IMR-90 (cell line): ENCODE data around the gene STX7. TPM values are rescaled to one million over a fixed set of nuclear protein-coding genes. Genes with fewer than 3 reads are reported as not detected.

Experiments
- ATAC-seq: fragments of 200-7000 bp; cut with Tn5 transposase; 2 replicates; pipeline ENCODE4 v1.9.1; 2020; ENCODE audit warnings: low read depth, mild to moderate bottlenecking, moderate library complexity
- BruUV-seq: library from RNA; stranded (reverse); fragments of 400-500 nt; replicated peaks from 2 replicates; lab custom pipeline; 2021; lab: Mats Ljungman, UMichigan
- CTCF ChIA-PET: fragments of 300-600 bp; formaldehyde crosslinking; extraction: SDS; loops from one replicate; lab custom pipeline; 2021; ENCODE audit warnings: antibody characterized with exemption; lab: Yijun Ruan, JAX
- POLR2A ChIA-PET: fragments of 300-600 bp; sonication (Branson Sonifier 250); formaldehyde crosslinking; loops from one replicate; lab custom pipeline; 2022; ENCODE audit warnings: antibody characterized with exemption; ENCODE audit not compliant: unreplicated experiment; lab: Charles Lee
- DNase-seq: peaks from one replicate; pipeline ENCODE4 v3.0.0; 2013
- H2AFZ ChIP-seq: replicated peaks from 2 replicates; pipeline ENCODE3; 2013; ENCODE audit warnings: low read length, mild to moderate bottlenecking; ENCODE audit not compliant: poor library complexity
- H2AK5ac ChIP-seq: 2 replicates; pipeline ENCODE4 v1.6.1; 2013; ENCODE audit warnings: low read depth, low read length, inconsistent platforms
- H2AK9ac ChIP-seq: replicated peaks from 2 replicates; pipeline ENCODE3; 2013; ENCODE audit warnings: mild to moderate bottlenecking, low read depth, low read length, moderate library complexity; ENCODE audit not compliant: poor library complexity
- H2BK120ac ChIP-seq: 2 replicates; pipeline ENCODE4 v1.6.1; 2013; ENCODE audit warnings: low read depth, low read length, inconsistent platforms
- H2BK15ac ChIP-seq: 3 replicates; pipeline ENCODE4 v1.6.1; 2013; ENCODE audit warnings: low read depth, low read length, inconsistent platforms
- H2BK20ac ChIP-seq: 2 replicates; pipeline ENCODE4 v1.6.1; 2013; ENCODE audit warnings: low read depth, mild to moderate bottlenecking, inconsistent platforms, low read length, moderate library complexity
- H2BK5ac ChIP-seq: 2 replicates; pipeline ENCODE4 v1.6.1; 2013; ENCODE audit warnings: mild to moderate bottlenecking, low read depth, low read length, inconsistent platforms; ENCODE audit not compliant: poor library complexity, severe bottlenecking
- H3K14ac ChIP-seq: replicated peaks from 2 replicates; pipeline ENCODE4 v1.6.1; 2013; ENCODE audit warnings: low read depth, low read length, inconsistent platforms
- H3K18ac ChIP-seq: 2 replicates; pipeline ENCODE4 v1.6.1; 2013; ENCODE audit warnings: low read depth, low read length, control low read depth
- H3K23ac ChIP-seq: 2 replicates; pipeline ENCODE4 v1.6.1; 2013; ENCODE audit warnings: low read depth, low read length, inconsistent platforms
- H3K27ac ChIP-seq: 2 replicates; pipeline ENCODE4 v1.5.1; 2013; ENCODE audit warnings: mild to moderate bottlenecking, control low read depth, low read length; ENCODE audit not compliant: insufficient read depth
- H3K27me3 ChIP-seq: 2 replicates; pipeline ENCODE4 v1.6.1; 2013; ENCODE audit warnings: low read length; ENCODE audit not compliant: control insufficient read depth, insufficient read depth
- H3K36me3 ChIP-seq: 2 replicates; pipeline ENCODE4 v1.6.1; 2013; ENCODE audit warnings: low read length, mixed read lengths; ENCODE audit not compliant: control insufficient read depth, insufficient read depth
- H3K4ac ChIP-seq: 2 replicates; pipeline ENCODE4 v1.6.1; 2013; ENCODE audit warnings: low read depth, low read length, inconsistent platforms
- H3K4me1 ChIP-seq: 2 replicates; pipeline ENCODE4 v1.6.1; 2013; ENCODE audit warnings: low read length, mixed read lengths; ENCODE audit not compliant: control insufficient read depth, insufficient read depth
- H3K4me2 ChIP-seq: 2 replicates; pipeline ENCODE4 v1.6.1; 2013; ENCODE audit warnings: low read depth, mild to moderate bottlenecking, control low read depth, low read length, moderate library complexity
- H3K4me3 ChIP-seq: 2 replicates; pipeline ENCODE4 v1.5.1; 2013; ENCODE audit warnings: low read depth, mild to moderate bottlenecking, control low read depth, low read length, moderate library complexity; ENCODE audit not compliant: insufficient read depth
- H3K56ac ChIP-seq: 2 replicates; pipeline ENCODE4 v1.6.1; 2013; ENCODE audit warnings: low read length, inconsistent platforms; ENCODE audit not compliant: insufficient read depth; ENCODE audit errors: extremely low read depth
- H3K79me1 ChIP-seq, 2 experiments: 2 replicates each; pipeline ENCODE4 v1.6.1; 2013; ENCODE audit warnings: low read length in 2 of 2, inconsistent platforms in 1 of 2, low read depth in 1 of 2
- H3K9ac ChIP-seq: 2 replicates; pipeline ENCODE4 v1.6.1; 2013; ENCODE audit warnings: low read depth, low read length, control low read depth
- H3K9me1 ChIP-seq: 2 replicates; pipeline ENCODE4 v1.6.1; 2013; ENCODE audit warnings: low read length, inconsistent platforms; ENCODE audit not compliant: insufficient read depth
- H3K9me3 ChIP-seq: 2 replicates; pipeline ENCODE4 v1.6.1; 2013; ENCODE audit warnings: low read length; ENCODE audit not compliant: control insufficient read depth, insufficient read depth
- H4K20me1 ChIP-seq: 2 replicates; pipeline ENCODE4 v1.6.1; 2013; ENCODE audit warnings: low read length, inconsistent platforms; ENCODE audit not compliant: insufficient read depth
- H4K5ac ChIP-seq: 2 replicates; pipeline ENCODE4 v1.6.1; 2013; ENCODE audit warnings: mild to moderate bottlenecking, low read depth, low read length, control low read depth
- H4K8ac ChIP-seq, 2 experiments: 2 replicates each; pipeline ENCODE4 v1.6.1; 2013; ENCODE audit warnings: low read depth in 2 of 2, low read length in 2 of 2, control low read depth in 1 of 2, inconsistent platforms in 1 of 2
- H4K91ac ChIP-seq: 2 replicates; pipeline ENCODE4 v1.6.1; 2013; ENCODE audit warnings: low read depth, low read length, inconsistent platforms; ENCODE audit not compliant: insufficient read depth
- CEBPB ChIP-seq: IDR thresholded peaks from 2 replicates; pipeline ENCODE4 v1.6.1; 2012; ENCODE audit warnings: low read depth, low read length, improper control_type of control experiment
- CHD1 ChIP-seq: IDR thresholded peaks from 2 replicates; pipeline ENCODE4 v1.6.1; 2012; ENCODE audit warnings: low read depth, low read length, improper control_type of control experiment
- CTCF ChIP-seq: conservative IDR thresholded peaks from 2 replicates; pipeline ENCODE4 v1.5.1; 2012; ENCODE audit warnings: mild to moderate bottlenecking, low read depth, low read length, improper control_type of control experiment
- ELK1 ChIP-seq: fragments of 150-350 bp; IDR thresholded peaks from 2 replicates; pipeline ENCODE4 v1.6.1; 2016; ENCODE audit warnings: low read depth, mild to moderate bottlenecking, low read length, moderate library complexity, borderline replicate concordance
- FOS ChIP-seq: fragments of 150-350 bp; IDR thresholded peaks from 2 replicates; pipeline ENCODE4 v1.6.1; 2016; ENCODE audit warnings: low read depth, low read length
- MAFK ChIP-seq: IDR thresholded peaks from 2 replicates; pipeline ENCODE4 v1.6.1; 2012; ENCODE audit warnings: low read depth, low read length, improper control_type of control experiment
- MAZ ChIP-seq: IDR thresholded peaks from 2 replicates; pipeline ENCODE4 v1.6.1; 2012; ENCODE audit warnings: low read depth, mild to moderate bottlenecking, low read length, improper control_type of control experiment, moderate library complexity, borderline replicate concordance
- POLR2A ChIP-seq: IDR thresholded peaks from 2 replicates; pipeline ENCODE4 v1.6.1; 2012; ENCODE audit warnings: mild to moderate bottlenecking, low read depth, low read length
- RAD21 ChIP-seq: IDR thresholded peaks from 2 replicates; pipeline ENCODE4 v1.6.1; 2012; ENCODE audit warnings: low read length, improper control_type of control experiment
- RCOR1 ChIP-seq: IDR thresholded peaks from 2 replicates; pipeline ENCODE4 v1.6.1; 2012; ENCODE audit warnings: mild to moderate bottlenecking, low read length, improper control_type of control experiment; ENCODE audit not compliant: insufficient replicate concordance
- RFX5 ChIP-seq: IDR thresholded peaks from 2 replicates; pipeline ENCODE4 v1.8.0; 2012; ENCODE audit warnings: low read depth, mild to moderate bottlenecking, low read length, moderate library complexity
- SMC3 ChIP-seq: fragments of 150-350 bp; IDR thresholded peaks from 2 replicates; pipeline ENCODE4 v1.6.1; 2016; ENCODE audit warnings: low read depth, mild to moderate bottlenecking, antibody characterized with exemption, low read length, moderate library complexity
- WGBS, 2 experiments: methylation state at CpG; one replicate each; pipeline versions ENCODE4 v1.1.5 to v1.1.7; 2013; ENCODE audit warnings: missing lambda C conversion rate in 2 of 2; ENCODE audit not compliant: insufficient read length in 1 of 2; ENCODE audit errors: extremely low coverage in 2 of 2; 5-methylcytosine and 5-hydroxymethylcytosine counted together
- dilution Hi-C: fragments of 300-500 bp; cut with HindIII; formaldehyde crosslinking; loops from one replicate; pipeline ENCODE4 v1.14.3; 2018; ENCODE audit warnings: low sequenced_read_pairs; ENCODE audit not compliant: unreplicated experiment
- in situ Hi-C: fragments of 300-500 bp; cut with MboI; formaldehyde crosslinking; loops from 3 replicates; pipeline ENCODE4 v1.14.3; 2019; ENCODE audit warnings: low sequenced_read_pairs, inconsistent platforms, mixed read lengths
- intact Hi-C: fragments of 100-400 bp; cut with micrococcal nuclease; formaldehyde crosslinking; loops from 2 replicates; pipeline ENCODE4 v1.10.0; 2022
- polyA plus RNA-seq, 3 experiments: library from polyadenylated mRNA; depleted of rRNA; stranded (reverse); fragments of >200 nt; gene quantifications; 2 replicates each; pipeline ENCODE4 v1.2.3, GENCODE V29; 2012; ENCODE audit warnings: low replicate concordance in 1 of 3
- total RNA-seq: library from RNA; depleted of rRNA; stranded (reverse); fragments of >200 nt; gene quantifications from 2 replicates; pipeline ENCODE4 v1.2.3, GENCODE V29; 2012

The STX7 gene
- total and polyA plus RNA-seq, 2 of the 4 experiments (the other 2 are of a cell fraction) = 16.5 to 35.1 TPM

GRCh38 chr6:132399376-132400074 lies 113.4 kb downstream of the STX7 start:
- intact Hi-C loops (loop anchor here (2.0 kb wide), 1 partner anchor 45 kb away; no protein-coding TSS in a partner anchor), in situ Hi-C loops (no loop called here), dilution Hi-C loops (no loop called here)
- H3K4me1 ChIP-seq = no peaks in the 10 kb centered on the region
- no peak overlapping the region for H3K56ac ChIP-seq
- no peak overlapping the region for H3K4me3 ChIP-seq
- no peak overlapping the region for H3K18ac ChIP-seq
- H3K27ac ChIP-seq = no peak overlapping the region
- no peak overlapping the region for H3K23ac ChIP-seq
- H2AFZ ChIP-seq = no peak overlapping the region
- H3K79me1 ChIP-seq = peaks cover 5 to 12% of the 10 kb centered on the region in 2 experiments; a peak in 1 of 4 replicates
- H3K9ac ChIP-seq = no peak overlapping the region
- no peaks in the 10 kb centered on the region for H3K9me3 ChIP-seq
- no peak overlapping the region for H2AK9ac ChIP-seq
- BruUV-seq = no TSS peak
- H2BK5ac ChIP-seq = peak overlapping the region; percentile 47
- H2AK5ac ChIP-seq = no peak overlapping the region
- no peak overlapping the region for H3K4ac ChIP-seq
- H3K36me3 ChIP-seq = no peaks in the 10 kb centered on the region
- peak overlapping the region; percentile 73 for H3K4me2 ChIP-seq
- ATAC-seq (0 out of 2 replicates have a peak, but pooled peaks have one; percentile 25), DNase-seq (peak; percentile 85)
- no peak overlapping the region for H2BK20ac ChIP-seq
- WGBS, 2 experiments = 100% methylated on average over 1 of the region's 4 CpGs; no CpG with 5 or more reads in 1 of the 2 experiments
- H3K9me1 ChIP-seq = 0 out of 2 replicates have a peak, but pooled peaks cover 7% of the 10 kb centered on the region
- H4K8ac ChIP-seq = no peak overlapping the region
- H2BK15ac ChIP-seq = no peak overlapping the region
- no peak overlapping the region for H4K5ac ChIP-seq
- ChIA-PET POLR2A (no interaction called here), CTCF (no interaction called here)
- H4K20me1 ChIP-seq = no peaks in the 10 kb centered on the region; the same call in 1 of the 2 replicates
- no peak overlapping the region for H4K91ac ChIP-seq
- H3K27me3 ChIP-seq = peaks cover 4% of the 10 kb centered on the region; the same call in 1 of the 2 replicates
- H3K14ac ChIP-seq = no peak overlapping the region
- TF ChIP-seq MAZ (no peak), MAFK (no peak), RAD21 (no peak), ELK1 (no peak), CEBPB (no peak), CTCF (no peak), FOS (no peak; the same call in 1 of the 2 replicates), RCOR1 (no peak), CHD1 (no peak), POLR2A (no peak), SMC3 (no peak), RFX5 (no peak)
- no peak overlapping the region for H2BK120ac ChIP-seq
